HepG2 (cell line): ENCODE results near the gene DDR2. TPM values are rescaled to one million over a fixed set of nuclear protein-coding genes. Genes with fewer than 3 reads are reported as not detected.

Experiments
- ATAC-seq: fragments of 200-7000 bp; cut with Tn5 transposase; 3 replicates; pipeline ENCODE4 v1.9.1; 2020; ENCODE audit warnings: mild to moderate bottlenecking, moderate library complexity
- BruUV-seq: library from RNA; stranded (reverse); fragments of 400-500 nt; replicated peaks from 2 replicates; lab custom pipeline; 2021; lab: Mats Ljungman, UMichigan
- CTCF ChIA-PET: fragments of 300-600 bp; formaldehyde crosslinking; extraction: SDS; loops from one replicate; lab custom pipeline; 2021; ENCODE audit warnings: low total read pairs, inconsistent platforms, low intra/inter-chr PET ratio; lab: Yijun Ruan, JAX
- POLR2A ChIA-PET: fragments of 350-600 bp; sonication (Branson Sonifier 250); formaldehyde crosslinking; loops from one replicate; lab custom pipeline; 2020; ENCODE audit warnings: antibody characterized with exemption, inconsistent platforms; lab: Yijun Ruan, JAX
- DNase-seq: peaks from one replicate; pipeline ENCODE4 v3.0.0-alpha.2; 2015; ENCODE audit warnings: low spot score
- FAIRE-seq: peaks from 3 replicates; lab custom pipeline; 2011; peaks lifted over from hg19 to GRCh38; lab: Jason Lieb, UNC
- H2AFZ ChIP-seq: one replicate; pipeline ENCODE4 v1.6.1; 2011; ENCODE audit warnings: low read length, inconsistent platforms
- H3K27ac ChIP-seq: fragments of 300-600 bp; 3 replicates; pipeline ENCODE4 v1.8.0; 2011; ENCODE audit warnings: mixed run types, mild to moderate bottlenecking, mixed read lengths, low read length, inconsistent platforms; ENCODE audit not compliant: insufficient read depth; ENCODE audit errors: extremely low read length
- H3K27me3 ChIP-seq, 2 experiments: fragments of 200-600 bp in 1 of 2; 2 replicates in 1 of 2; 3 replicates in 1 of 2; pipeline versions ENCODE4 v1.6.0 to v1.8.0; 2011; ENCODE audit warnings: low read length in 2 of 2, mild to moderate bottlenecking in 2 of 2, moderate library complexity in 2 of 2, inconsistent platforms in 1 of 2; ENCODE audit not compliant: insufficient read depth in 2 of 2, control insufficient read depth in 1 of 2
- H3K36me3 ChIP-seq, 2 experiments: fragments of 200-600 bp in 1 of 2; replicated peaks in 1 of 2; 2 replicates in 1 of 2; 3 replicates in 1 of 2; pipeline versions ENCODE4 v1.5.1 to v1.8.0; 2011; ENCODE audit warnings: low read length in 2 of 2, inconsistent platforms in 1 of 2; ENCODE audit not compliant: insufficient read depth in 2 of 2, control insufficient read depth in 1 of 2
- H3K4me1 ChIP-seq: 2 replicates; pipeline ENCODE4 v1.5.1; 2012; ENCODE audit warnings: low read length, inconsistent platforms; ENCODE audit not compliant: insufficient read depth
- H3K4me2 ChIP-seq: 2 replicates; pipeline ENCODE4 v1.6.0; 2011; ENCODE audit warnings: low read depth, low read length, inconsistent platforms
- H3K4me3 ChIP-seq, 3 experiments: fragments of 200-600 bp in 1 of 3; sonication (generic), shearing (Covaris generic) in 1 of 3; replicated peaks in 1 of 3; 2 replicates each; pipeline ENCODE4 v1.5.1; 2011 to 2016; ENCODE audit warnings: low read length in 3 of 3, inconsistent platforms in 2 of 3, low read depth in 2 of 3, mild to moderate bottlenecking in 2 of 3, control low read depth in 1 of 3, mixed read lengths in 1 of 3; ENCODE audit not compliant: insufficient read depth in 1 of 3
- H3K79me2 ChIP-seq: one replicate; pipeline ENCODE4 v1.6.1; 2011; ENCODE audit warnings: low read length, inconsistent platforms; ENCODE audit not compliant: insufficient read depth
- H3K9ac ChIP-seq: 2 replicates; pipeline ENCODE4 v1.6.0; 2011; ENCODE audit warnings: mild to moderate bottlenecking, low read depth, low read length, inconsistent platforms; ENCODE audit not compliant: insufficient read depth
- H3K9me3 ChIP-seq: 2 replicates; pipeline ENCODE4 v1.5.1; 2012; ENCODE audit warnings: mild to moderate bottlenecking, low read length
- H4K20me1 ChIP-seq: 2 replicates; pipeline ENCODE4 v1.6.0; 2011; ENCODE audit warnings: inconsistent platforms, mild to moderate bottlenecking, low read length, moderate library complexity; ENCODE audit not compliant: insufficient read depth
- HNF4A ChIP-seq: sonication (generic); formaldehyde crosslinking; IDR thresholded peaks from 2 replicates; pipeline ENCODE4 v1.4.0; 2020; ENCODE audit warnings: missing genetic modification reagents
- ZNF629 ChIP-seq: sonication (generic); formaldehyde crosslinking; conservative IDR thresholded peaks from 2 replicates; pipeline ENCODE4 v1.5.0; 2020; ENCODE audit warnings: missing genetic modification reagents
- WGBS: methylation state at CpG from one replicate; pipeline ENCODE4 v1.1.6; 2017; ENCODE audit warnings: low lambda C conversion rate; 5-methylcytosine and 5-hydroxymethylcytosine counted together
- in situ Hi-C: cut with HindIII; loops from 2 replicates; pipeline ENCODE4 v1.10.0; 2017; ENCODE audit warnings: low pct_unique_long_range_greater_than_20kb; ENCODE audit not compliant: extremely low pct_ligation_motif_present
- intact Hi-C: fragments of 100-400 bp; cut with micrococcal nuclease; formaldehyde crosslinking; loops from one replicate; pipeline ENCODE4 v1.10.0; 2022; ENCODE audit not compliant: unreplicated experiment
- polyA plus RNA-seq, 8 experiments: library from polyadenylated mRNA; depleted of rRNA in 3 of 8; stranded (reverse) in 7 of 8; unstranded in 1 of 8; fragments of >200 nt; fragmentation: Illumina TruSeq in 4 of 8; extraction: Trizol in 4 of 8; gene quantifications; 2 replicates each; pipeline versions ENCODE4 v1.2.1 to v1.2.3, GENCODE V29; 2011 to 2016; ENCODE audit warnings: low read depth in 4 of 8, missing spikeins in 1 of 8, mixed read lengths in 1 of 8; ENCODE audit not compliant: insufficient read depth in 1 of 8
- total RNA-seq, 5 experiments: library from RNA; depleted of rRNA; stranded (reverse); fragments of >200 nt; fragmentation: Illumina TruSeq; extraction: Trizol; gene quantifications; 2 replicates each; pipeline ENCODE4 v1.2.3, GENCODE V29; 2016; ENCODE audit warnings: low read depth in 1 of 5
- TF ChIP-seq, protein P1 (sequence below), 2 experiments: sonication (generic) in 1 of 2; formaldehyde crosslinking in 1 of 2; IDR thresholded peaks; 2 replicates each; pipeline versions ENCODE4 v1.4.0 to v1.6.1; 2016 to 2020; ENCODE audit warnings: borderline replicate concordance in 1 of 2, low read depth in 1 of 2, mild to moderate bottlenecking in 1 of 2, missing genetic modification reagents in 1 of 2
- TF ChIP-seq, protein P2 (sequence below): sonication (generic); formaldehyde crosslinking; IDR thresholded peaks from 2 replicates; pipeline ENCODE4 v1.5.0; 2020; ENCODE audit warnings: missing genetic modification reagents, mild to moderate bottlenecking, borderline replicate concordance

Gene DDR2
- total and polyA plus RNA-seq, 2 of the 13 experiments (the other 11 are each of a cell fraction or from before 2014, with no cell fraction given) = 0.36 to 0.38 TPM

- TF ChIP-seq, protein P1, sequence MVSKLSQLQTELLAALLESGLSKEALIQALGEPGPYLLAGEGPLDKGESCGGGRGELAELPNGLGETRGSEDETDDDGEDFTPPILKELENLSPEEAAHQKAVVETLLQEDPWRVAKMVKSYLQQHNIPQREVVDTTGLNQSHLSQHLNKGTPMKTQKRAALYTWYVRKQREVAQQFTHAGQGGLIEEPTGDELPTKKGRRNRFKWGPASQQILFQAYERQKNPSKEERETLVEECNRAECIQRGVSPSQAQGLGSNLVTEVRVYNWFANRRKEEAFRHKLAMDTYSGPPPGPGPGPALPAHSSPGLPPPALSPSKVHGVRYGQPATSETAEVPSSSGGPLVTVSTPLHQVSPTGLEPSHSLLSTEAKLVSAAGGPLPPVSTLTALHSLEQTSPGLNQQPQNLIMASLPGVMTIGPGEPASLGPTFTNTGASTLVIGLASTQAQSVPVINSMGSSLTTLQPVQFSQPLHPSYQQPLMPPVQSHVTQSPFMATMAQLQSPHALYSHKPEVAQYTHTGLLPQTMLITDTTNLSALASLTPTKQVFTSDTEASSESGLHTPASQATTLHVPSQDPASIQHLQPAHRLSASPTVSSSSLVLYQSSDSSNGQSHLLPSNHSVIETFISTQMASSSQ (IDR thresholded peaks at IDR 0.05; ENCODE audit: low read depth) = no peak
- TF ChIP-seq, protein P1 (CRISPR knock-in tag; IDR thresholded peaks at IDR 0.05; ENCODE audit: borderline replicate concordance) = no peak
- no peak for TF ChIP-seq HNF4A
- TF ChIP-seq, protein P2, sequence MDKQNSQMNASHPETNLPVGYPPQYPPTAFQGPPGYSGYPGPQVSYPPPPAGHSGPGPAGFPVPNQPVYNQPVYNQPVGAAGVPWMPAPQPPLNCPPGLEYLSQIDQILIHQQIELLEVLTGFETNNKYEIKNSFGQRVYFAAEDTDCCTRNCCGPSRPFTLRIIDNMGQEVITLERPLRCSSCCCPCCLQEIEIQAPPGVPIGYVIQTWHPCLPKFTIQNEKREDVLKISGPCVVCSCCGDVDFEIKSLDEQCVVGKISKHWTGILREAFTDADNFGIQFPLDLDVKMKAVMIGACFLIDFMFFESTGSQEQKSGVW (CRISPR knock-in tag) = no peak
Observed at GRCh38 chr1:162635418-162635817, 3.2 kb downstream of the DDR2 start (continued).

- no peak for TF ChIP-seq ZNF629 (CRISPR knock-in tag)
- DNase-seq (no peak), ATAC-seq (no peak), FAIRE-seq (no peak)
- Histone ChIP-seq H3K27ac (no peak overlapping the region), H3K9me3 (no peaks in the 10 kb centered on the region), H3K4me3 (no peak overlapping the region), H2AFZ (no peak overlapping the region), H3K4me1 (no peaks in the 10 kb centered on the region), H3K9ac (no peak overlapping the region), H3K27me3 (no peaks in the 10 kb centered on the region), H3K36me3 (no peaks in the 10 kb centered on the region), H3K4me2 (no peak overlapping the region), H4K20me1 (no peaks in the 10 kb centered on the region), H3K79me2 (no peaks in the 10 kb centered on the region)
- intact Hi-C loops (no loop called here), in situ Hi-C loops (no loop called here)
- POLR2A ChIA-PET = no interaction called here
- WGBS = 90% methylated on average over 7 of the region's 7 CpGs
- BruUV-seq = no TSS peak
- CTCF ChIA-PET = no interaction called here
Observed at GRCh38 chr1:162639718-162640117, 7.5 kb downstream of the DDR2 start.
